GM19468 (cell line): Measurements from ENCODE around the gene DNLZ.
"Not testable (repeated sequence)": the region's sequence is repeated elsewhere in the genome, so short reads cannot be mapped to it uniquely, and the experiment has no call there.

Source experiments
- ATAC-seq: cut with Tn5 transposase; IDR thresholded peaks from one replicate; pipeline ENCODE4 v1.9.1; 2021; ENCODE audit warnings: mild to moderate bottlenecking, moderate library complexity, moderate number of reproducible peaks; ENCODE audit not compliant: unreplicated experiment; ENCODE audit errors: extremely low read depth

DNLZ gene

GRCh38 chr9:136363106-136363948, at the start of gene DNLZ:
Gene DNLZ (minus strand): TSS chr9:136363744. CDS start chr9:136363714, 30 bp downstream.
- peak; percentile 45 for ATAC-seq

GRCh38 chr9:136412962-136413361, 49.4 kb upstream of the DNLZ start:
- ATAC-seq, result no peak

- ATAC-seq, result no peak
These were observed 47.8 kb upstream of the DNLZ start for GRCh38 chr9:136411378-136411777.

- ATAC-seq, result no peak
These were observed 47.1 kb upstream of the DNLZ start, which contains the start of the genes ENTR1 and PMPCA for GRCh38 chr9:136410500-136411287. Gene ENTR1 (minus strand): TSS chr9:136410614. CDS start chr9:136410397, 217 bp downstream. Gene PMPCA (plus strand): TSS chr9:136410658. CDS start chr9:136410669, 11 bp downstream.

- no peak for ATAC-seq
These were observed 46.3 kb upstream of the DNLZ start for GRCh38 chr9:136409557-136410455.

GRCh38 chr9:136407911-136408310, 44.4 kb upstream of the DNLZ start:
- no peak for ATAC-seq

GRCh38 chr9:136407061-136407460, 43.5 kb upstream of the DNLZ start:
- not testable (repeated sequence) for ATAC-seq

GRCh38 chr9:136405904-136406303, 42.4 kb upstream of the DNLZ start:
- not testable (repeated sequence) for ATAC-seq

- no peak for ATAC-seq
These were observed 41.9 kb upstream of the DNLZ start for GRCh38 chr9:136405481-136405880.

- ATAC-seq, result no peak
These were observed 41.2 kb upstream of the DNLZ start for GRCh38 chr9:136404801-136405136.

- ATAC-seq, result no peak
These were observed 40.6 kb upstream of the DNLZ start for GRCh38 chr9:136403915-136404800.

- no peak for ATAC-seq
These were observed 40.0 kb upstream of the DNLZ start for GRCh38 chr9:136403538-136403914.

- ATAC-seq, result no peak
These were observed 38.5 kb upstream of the DNLZ start for GRCh38 chr9:136402067-136402466.

- no peak for ATAC-seq
These were observed 37.8 kb upstream of the DNLZ start for GRCh38 chr9:136401173-136401922.

GRCh38 chr9:136400038-136400834, 36.7 kb upstream of the DNLZ start, which contains the start of gene SNAPC4:
Gene SNAPC4 (minus strand): TSS chr9:136400170. CDS start chr9:136398428, 1,742 bp downstream.
- ATAC-seq, result peak; percentile 48

- no peak for ATAC-seq
These were observed 35.9 kb upstream of the DNLZ start for GRCh38 chr9:136399176-136400037.

- no peak for ATAC-seq
These were observed 34.7 kb upstream of the DNLZ start for GRCh38 chr9:136398286-136398685.
